Measurements from ENCODE around the gene MDK.

MDK gene

GRCh38 chr11:46393231-46393616 is 11.8 kb downstream of the MDK start:
- in situ Hi-C loops (cut with MboI; ENCODE audit: low sequenced_read_pairs) = no loop called here

- in situ Hi-C loops (cut with MboI; ENCODE audit: low sequenced_read_pairs) = no loop called here
Observed at GRCh38 chr11:46393759-46394158, 12.3 kb downstream of the MDK start.

- in situ Hi-C loops (cut with MboI; ENCODE audit: low sequenced_read_pairs) = no loop called here
Observed at GRCh38 chr11:46397526-46397925, 16.1 kb downstream of the MDK start.

GRCh38 chr11:46402957-46403902 is 21.8 kb downstream of the MDK start:
- in situ Hi-C loops (cut with MboI; ENCODE audit: low sequenced_read_pairs) = no loop called here

DNA sequence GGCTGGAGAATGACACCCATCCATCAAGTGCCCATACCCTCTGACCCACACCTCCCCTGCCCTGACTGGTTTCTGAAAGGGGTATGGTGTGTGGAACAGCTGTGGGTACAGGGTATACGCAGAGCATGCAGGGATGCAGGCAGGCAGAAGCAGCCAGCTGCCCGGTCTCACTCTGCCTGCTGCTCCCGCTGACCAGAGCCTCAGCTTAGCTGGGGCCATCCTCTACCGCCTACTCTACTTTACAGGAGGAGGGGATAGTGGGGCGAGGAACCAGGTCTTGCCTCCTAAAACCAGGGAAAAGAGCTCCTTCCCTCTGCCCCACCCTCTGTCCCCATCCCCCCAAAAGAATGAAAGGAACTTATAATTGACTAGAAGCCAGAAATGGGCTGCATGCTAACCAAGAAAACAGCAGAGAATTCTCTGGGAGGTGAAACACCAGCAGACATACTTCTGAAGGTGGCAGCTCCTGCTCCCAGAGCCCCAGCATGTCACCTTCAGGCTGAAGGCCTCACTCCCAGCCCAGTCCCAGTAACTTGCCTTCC is 23.1 kb downstream of the MDK start:
- in situ Hi-C loops (cut with MboI; ENCODE audit: low sequenced_read_pairs) = no loop called here

GRCh38 chr11:46407635-46408034 is 26.2 kb downstream of the MDK start:
- in situ Hi-C loops (cut with MboI; ENCODE audit: low sequenced_read_pairs) = no loop called here

DNA sequence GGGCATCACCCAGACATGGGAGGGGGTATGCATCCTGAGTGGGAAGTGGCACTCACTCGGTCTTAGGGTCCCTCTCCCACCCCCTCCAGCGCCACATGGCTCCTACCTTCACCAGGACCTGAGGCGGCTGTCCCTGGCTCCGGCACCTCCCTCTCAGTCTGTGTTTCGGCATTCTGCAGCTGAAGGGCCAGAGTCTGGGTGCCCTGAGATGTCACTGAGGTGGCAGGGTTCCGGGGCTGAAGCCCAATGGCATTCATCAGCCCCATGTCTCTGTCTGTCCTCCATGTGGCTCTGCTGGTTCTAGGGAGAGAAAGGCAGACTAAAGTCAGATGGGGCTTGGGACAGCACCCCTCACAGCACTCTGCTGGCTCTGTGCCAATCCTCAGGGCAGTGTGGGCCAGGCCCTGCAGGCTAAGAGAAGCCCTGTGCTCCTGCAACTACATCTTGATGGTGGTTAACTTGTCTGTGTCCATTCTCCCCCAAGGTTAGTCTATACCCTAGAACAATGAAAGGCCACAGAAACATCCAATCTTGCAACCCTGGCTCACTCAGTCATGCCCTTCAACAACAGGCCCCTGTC is 27.0 kb downstream of the MDK start:
- in situ Hi-C loops (cut with MboI; ENCODE audit: low sequenced_read_pairs) = no loop called here

GRCh38 chr11:46410021-46410420 is 28.6 kb downstream of the MDK start:
- in situ Hi-C loops (cut with MboI; ENCODE audit: low sequenced_read_pairs) = no loop called here

GRCh38 chr11:46413760-46414465 is 32.4 kb downstream of the MDK start:
- in situ Hi-C loops (cut with MboI; ENCODE audit: low sequenced_read_pairs) = no loop called here

- in situ Hi-C loops (cut with MboI; ENCODE audit: low sequenced_read_pairs) = no loop called here
Observed at GRCh38 chr11:46414466-46414796, 33.0 kb downstream of the MDK start.

GRCh38 chr11:46414879-46415278 is 33.4 kb downstream of the MDK start:
- in situ Hi-C loops (cut with MboI; ENCODE audit: low sequenced_read_pairs) = no loop called here

GRCh38 chr11:46417711-46418110 is 36.2 kb downstream of the MDK start:
- in situ Hi-C loops (cut with MboI; ENCODE audit: low sequenced_read_pairs) = no loop called here

DNA sequence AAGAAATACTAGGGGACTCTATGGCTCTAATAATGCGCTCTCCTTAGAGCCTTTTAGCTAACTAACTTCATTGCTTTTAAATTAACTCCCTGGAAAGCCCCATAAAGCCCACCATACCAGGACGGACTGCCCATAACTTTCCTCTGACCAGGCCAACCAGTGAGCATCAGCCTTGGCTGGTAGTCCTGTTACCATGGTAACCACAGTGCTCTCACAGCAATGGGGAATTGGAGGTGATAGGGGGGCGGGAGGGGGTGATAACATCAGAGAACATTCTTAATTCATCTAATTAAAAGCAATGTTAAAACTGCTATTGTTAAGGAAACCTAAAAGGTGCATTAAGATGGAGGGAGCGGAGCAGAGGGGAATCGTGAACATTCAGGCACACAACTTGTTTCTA is 37.3 kb downstream of the MDK start:
- in situ Hi-C loops (cut with MboI; ENCODE audit: low sequenced_read_pairs) = no loop called here

DNA sequence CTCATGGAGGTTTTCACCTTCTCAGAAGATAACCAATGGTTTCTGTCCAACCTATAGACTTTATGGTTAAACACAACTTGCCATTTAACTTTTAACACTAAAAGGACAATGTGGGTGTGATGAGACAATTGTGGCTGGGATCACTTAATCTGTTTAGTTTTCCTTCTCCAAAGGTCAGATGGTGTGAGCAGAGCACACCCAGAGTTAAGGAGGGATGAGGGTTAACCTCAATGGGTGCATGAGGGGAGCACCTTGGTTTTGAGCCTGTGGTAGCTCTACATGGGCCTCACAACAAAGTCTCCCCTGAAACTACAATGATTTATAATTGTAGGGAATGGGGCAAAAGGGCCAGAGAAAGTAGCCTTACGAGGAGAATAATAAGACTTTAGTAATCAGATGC is 39.0 kb downstream of the MDK start:
- in situ Hi-C loops (cut with MboI; ENCODE audit: low sequenced_read_pairs) = no loop called here

- in situ Hi-C loops (cut with MboI; ENCODE audit: low sequenced_read_pairs) = no loop called here
Observed at GRCh38 chr11:46421257-46421880, 39.9 kb downstream of the MDK start.

- in situ Hi-C loops (cut with MboI; ENCODE audit: low sequenced_read_pairs) = no loop called here
Observed at GRCh38 chr11:46422588-46422987, 41.1 kb downstream of the MDK start.

DNA sequence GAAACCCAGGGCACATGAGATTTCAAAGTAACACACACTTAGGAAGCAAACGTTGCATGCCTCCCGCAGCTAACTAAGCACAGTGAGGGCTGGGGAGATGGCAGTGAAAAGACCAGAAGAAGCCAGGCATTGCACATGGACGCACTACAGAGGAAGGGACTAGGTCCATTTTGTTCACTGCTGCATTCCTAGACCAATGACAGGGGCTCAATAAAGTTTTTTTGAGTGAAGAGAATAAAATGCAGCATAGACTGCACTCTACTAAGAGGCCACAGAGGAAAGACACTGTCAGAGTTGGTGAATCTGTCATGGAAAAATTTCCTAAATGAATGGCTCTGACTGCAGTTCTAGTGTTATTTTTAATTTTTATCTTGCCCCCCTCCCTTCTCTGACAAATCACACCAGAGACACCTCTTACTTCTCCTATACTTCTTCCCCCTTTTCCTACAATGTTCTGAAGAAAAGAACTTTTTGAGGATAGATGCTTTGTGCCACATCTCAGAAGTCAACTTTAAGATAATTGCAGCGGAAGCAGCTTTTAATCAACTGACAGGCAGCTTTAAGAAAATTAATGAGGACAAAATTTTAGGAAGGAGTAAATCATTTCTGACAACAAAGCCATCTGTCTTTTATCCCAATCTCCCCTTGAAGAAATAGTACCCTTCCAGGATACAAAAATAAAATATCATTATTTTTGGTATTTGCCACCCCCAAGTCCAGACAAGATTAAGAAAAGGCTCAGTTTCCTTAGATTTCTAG is 44.9 kb downstream of the MDK start:
- in situ Hi-C loops (cut with MboI; ENCODE audit: low sequenced_read_pairs) = no loop called here

DNA sequence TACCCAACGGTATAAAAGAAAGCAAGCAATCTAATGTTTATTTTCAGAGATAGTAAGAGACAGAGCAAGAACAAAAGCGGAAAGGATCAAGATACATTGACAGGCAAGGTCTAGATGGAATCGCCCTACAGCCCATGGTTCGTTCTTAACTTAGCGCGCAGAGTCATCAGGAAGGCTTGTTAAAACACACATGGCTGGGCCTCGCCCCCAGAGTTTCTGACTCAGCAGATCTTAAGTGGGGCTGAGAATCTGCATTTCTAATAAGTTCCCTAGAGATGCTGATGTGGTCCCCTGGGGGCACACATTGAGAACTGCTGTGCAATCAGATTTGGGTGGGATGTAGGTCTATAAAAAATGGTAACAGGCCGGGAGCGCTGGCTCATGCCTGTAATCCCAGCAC is 45.9 kb downstream of the MDK start:
- in situ Hi-C loops (cut with MboI; ENCODE audit: low sequenced_read_pairs) = no loop called here

DNA sequence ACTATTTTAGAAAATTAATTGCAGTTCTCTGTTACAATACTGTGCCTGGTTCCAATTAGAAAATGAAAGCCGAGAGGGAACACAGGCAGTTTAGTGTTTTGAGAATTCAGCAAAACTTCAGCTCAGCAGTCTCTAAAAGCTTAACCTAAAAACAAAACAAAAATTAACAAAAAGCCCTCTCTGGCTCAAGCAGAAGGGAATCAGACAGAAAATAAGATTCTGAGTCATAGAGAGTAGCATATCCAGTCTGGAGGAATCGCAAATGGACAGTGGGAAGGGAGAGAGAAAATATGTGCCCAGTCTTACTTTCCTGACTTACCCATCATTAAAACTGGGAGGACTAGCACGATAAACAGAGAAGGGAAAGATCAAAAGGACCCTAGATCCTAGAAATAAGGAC is 48.2 kb downstream of the MDK start:
- in situ Hi-C loops (cut with MboI; ENCODE audit: low sequenced_read_pairs) = no loop called here

DNA sequence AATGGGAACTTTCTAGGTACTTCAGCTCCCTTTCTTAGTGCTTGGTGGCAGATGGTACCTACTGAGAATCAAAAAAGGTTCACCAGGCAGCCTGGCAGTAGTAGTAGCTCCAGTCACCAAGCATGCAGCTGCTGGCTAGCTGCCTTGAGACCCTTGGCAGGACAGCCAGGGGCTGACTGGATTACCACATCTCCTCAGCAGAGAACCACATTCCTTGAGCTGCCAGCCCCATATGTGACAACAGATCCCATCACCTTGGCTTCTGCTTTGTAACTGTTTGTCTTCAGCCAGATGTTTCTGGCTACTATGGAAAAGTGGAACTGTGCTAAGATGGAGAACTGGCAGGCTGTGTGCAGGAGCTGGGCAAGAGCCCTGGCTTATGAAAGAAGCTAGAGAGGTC is 49.7 kb downstream of the MDK start:
- in situ Hi-C loops (cut with MboI; ENCODE audit: low sequenced_read_pairs) = no loop called here
